ENCODE measurements around the gene CEBPA.
"Not testable (repeated sequence)": the region's sequence is repeated elsewhere in the genome, so short reads cannot be mapped to it uniquely, and the experiment has no call there.

CEBPA gene

DNA sequence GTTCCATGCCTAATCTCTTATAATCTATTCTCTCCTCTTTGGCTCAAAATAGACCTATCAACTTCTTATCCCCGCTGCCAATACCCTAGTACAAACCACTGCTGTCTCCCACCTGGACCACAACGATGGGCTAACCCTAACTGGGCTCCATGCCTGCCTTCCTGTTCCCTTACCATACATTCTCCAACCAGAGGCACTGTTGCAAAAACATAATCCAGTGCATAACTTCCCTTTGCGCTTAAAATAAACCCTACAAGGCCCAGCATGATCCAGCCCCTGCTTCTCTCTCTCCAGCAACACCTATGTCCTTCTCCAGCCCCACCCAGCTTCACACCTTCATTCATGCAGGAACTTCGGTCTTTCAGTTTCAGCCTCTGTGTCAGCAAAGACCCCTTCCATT is 27.4 kb upstream of the CEBPA start:
- DNase-seq, result peak; percentile 48
- in situ Hi-C loops (cut with MboI; ENCODE audit: low pct_unique_long_range_greater_than_20kb, low sequenced_read_pairs), result no loop called here

DNA sequence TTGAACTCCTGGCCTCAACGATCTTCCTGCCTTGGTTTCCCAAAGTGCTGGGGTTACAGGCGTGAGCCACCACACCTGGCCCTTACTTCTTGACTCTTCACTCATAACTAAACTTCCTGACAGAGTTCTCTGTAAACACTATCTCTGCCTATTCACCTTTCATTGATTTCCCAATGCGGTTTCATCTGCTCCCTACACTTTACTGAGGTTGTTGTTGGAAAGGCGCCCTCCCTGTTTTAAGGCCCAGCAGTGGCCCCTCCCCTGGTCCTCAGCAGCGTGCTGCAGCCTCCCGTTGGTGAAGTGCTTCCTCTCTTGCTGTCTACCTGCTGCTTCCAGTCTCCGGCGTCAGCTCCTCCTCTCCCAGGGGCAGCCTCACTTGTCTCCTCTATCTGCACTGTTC is 26.7 kb upstream of the CEBPA start:
- in situ Hi-C loops (cut with MboI; ENCODE audit: low pct_unique_long_range_greater_than_20kb, low sequenced_read_pairs), result no loop called here

DNA sequence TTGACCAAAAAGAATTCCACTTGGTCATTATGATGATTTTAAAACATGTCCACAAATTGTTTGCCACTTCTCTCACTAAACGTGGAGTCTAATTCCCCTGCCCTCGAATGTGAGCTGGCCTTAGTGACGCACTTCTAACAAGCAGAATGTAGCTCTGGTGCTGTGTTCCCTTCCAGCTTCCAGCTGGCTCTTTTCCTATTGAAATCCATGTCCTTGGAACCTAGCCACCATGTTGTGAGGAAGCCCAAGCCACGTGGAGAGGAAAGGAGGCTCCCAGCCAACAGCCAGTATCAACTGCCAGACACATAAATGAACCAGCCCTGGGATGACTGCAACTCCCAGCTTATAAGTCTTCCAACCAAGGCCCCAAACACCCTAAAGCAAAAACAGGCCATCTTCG is 23.6 kb upstream of the CEBPA start:
- no peak for DNase-seq
- in situ Hi-C loops (cut with MboI; ENCODE audit: low pct_unique_long_range_greater_than_20kb, low sequenced_read_pairs), result no loop called here

More for the DNA sequence above, 26.7 kb upstream of the CEBPA start:
- no peak for DNase-seq

DNA sequence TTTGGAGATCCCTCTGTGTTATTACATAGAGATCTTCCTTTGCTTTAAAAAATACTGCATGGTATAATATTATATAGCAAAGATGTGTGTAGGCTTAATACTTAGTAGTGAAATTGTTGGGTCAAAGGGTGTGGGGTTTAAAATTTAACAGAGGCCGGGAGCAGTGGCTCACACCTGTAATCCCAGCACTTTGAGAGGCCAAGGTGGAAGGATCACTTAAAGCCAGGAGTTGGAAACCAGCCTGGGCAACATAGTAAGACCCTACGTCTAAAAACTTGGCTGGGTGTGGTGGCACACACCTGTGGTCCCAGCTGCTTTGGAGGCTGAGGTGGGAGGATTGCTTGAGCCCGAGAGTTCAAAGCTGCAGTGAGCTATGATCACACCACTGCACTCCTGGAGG is 22.3 kb upstream of the CEBPA start:
- DNase-seq, result no peak
- in situ Hi-C loops (cut with MboI; ENCODE audit: low pct_unique_long_range_greater_than_20kb, low sequenced_read_pairs), result no loop called here

DNA sequence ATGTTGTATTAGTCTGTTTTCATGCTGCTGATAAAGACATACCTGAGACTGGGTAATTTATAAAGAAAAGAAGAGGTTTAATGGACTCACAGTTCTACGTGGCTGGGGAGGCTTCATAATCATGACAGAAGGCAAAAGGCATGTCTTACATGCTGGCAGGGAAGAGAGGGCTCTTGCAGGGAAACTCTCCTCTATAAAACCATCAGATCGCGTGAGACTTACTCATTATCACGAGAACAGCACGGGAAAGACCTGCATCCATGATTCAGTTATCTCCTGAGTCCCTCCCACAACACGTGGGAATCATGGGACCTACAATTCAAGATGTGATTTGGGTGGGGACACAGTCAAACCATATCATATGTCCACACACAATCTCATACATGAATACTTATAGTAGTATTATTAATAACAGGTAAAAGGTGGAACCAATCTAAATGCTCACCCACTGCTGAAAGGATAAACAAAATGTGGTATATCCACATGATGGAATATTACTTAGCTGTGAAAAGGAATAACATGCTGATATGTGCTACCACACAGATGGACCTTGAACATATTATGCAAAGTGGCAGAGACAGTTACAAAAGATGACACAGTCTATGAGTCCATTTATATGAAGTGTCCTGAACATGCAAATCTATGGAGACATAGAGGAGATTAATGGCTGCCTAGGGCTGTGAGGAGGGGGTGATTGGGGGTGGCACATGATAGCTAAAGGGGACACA is 20.9 kb upstream of the CEBPA start:
- no peak for DNase-seq
- in situ Hi-C loops (cut with MboI; ENCODE audit: low pct_unique_long_range_greater_than_20kb, low sequenced_read_pairs), result no loop called here

DNA sequence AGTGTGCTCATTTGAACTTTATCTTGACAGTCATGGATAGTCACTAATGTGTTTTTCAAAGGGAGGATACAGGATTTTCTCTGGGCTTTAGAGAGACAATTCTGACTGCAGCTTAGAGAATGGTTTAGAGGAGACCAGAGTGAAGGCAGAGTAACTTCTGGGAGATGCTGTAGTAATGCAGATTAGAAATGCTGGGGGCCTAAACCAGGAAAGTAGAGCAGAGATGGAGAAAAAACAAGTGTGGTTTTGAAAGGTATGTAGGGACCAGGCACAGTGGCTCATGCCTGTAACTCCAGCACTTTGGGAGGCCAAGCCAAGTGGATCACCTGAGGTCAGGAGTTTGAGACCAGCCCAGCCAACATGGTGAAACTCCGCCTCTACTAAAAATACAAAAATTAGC is 18.3 kb upstream of the CEBPA start:
- no peak for DNase-seq
- in situ Hi-C loops (cut with MboI; ENCODE audit: low pct_unique_long_range_greater_than_20kb, low sequenced_read_pairs), result no loop called here

DNA sequence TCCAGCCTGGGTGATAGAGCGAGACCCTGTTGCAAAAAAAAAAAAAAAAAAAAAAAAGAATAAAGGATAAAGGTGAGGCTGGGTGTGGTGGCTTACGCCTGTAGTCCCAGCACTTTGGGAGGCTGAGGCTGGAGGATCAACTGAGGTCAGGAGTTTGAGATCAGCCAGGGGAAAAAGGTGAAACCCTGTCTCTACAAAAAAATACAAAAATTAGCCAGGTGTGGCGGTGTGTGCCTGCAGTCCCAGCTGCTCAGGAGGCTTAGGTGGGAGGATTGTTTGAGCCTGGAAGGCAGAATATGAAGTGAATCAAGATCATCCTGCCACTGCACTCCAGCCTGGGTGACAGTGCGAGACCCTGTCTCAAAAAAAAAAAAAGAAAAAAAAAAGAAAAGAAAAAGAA is 15.7 kb upstream of the CEBPA start:
- in situ Hi-C loops (cut with MboI; ENCODE audit: low pct_unique_long_range_greater_than_20kb, low sequenced_read_pairs); DNase-seq: not testable (repeated sequence)

DNA sequence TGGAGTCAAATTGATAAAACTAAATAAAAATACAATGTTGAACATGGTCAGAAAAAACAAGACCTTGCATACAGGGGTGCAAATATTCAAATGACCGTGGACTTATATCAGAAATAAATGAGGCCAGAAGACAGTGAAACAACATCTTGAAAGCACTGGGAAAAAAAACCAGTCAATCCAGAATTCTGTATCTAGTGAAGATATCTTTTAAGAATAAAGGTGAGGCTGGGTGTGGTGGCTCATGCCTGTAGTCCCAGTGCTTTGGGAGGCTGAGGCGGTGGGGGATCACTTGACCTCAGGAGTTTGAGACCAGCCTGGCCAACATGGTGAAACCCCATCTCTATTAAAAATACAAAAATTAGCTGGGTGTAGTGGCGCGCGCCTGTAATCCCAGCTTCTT is 15.2 kb upstream of the CEBPA start:
- in situ Hi-C loops (cut with MboI; ENCODE audit: low pct_unique_long_range_greater_than_20kb, low sequenced_read_pairs), result no loop called here
- no peak for DNase-seq

DNA sequence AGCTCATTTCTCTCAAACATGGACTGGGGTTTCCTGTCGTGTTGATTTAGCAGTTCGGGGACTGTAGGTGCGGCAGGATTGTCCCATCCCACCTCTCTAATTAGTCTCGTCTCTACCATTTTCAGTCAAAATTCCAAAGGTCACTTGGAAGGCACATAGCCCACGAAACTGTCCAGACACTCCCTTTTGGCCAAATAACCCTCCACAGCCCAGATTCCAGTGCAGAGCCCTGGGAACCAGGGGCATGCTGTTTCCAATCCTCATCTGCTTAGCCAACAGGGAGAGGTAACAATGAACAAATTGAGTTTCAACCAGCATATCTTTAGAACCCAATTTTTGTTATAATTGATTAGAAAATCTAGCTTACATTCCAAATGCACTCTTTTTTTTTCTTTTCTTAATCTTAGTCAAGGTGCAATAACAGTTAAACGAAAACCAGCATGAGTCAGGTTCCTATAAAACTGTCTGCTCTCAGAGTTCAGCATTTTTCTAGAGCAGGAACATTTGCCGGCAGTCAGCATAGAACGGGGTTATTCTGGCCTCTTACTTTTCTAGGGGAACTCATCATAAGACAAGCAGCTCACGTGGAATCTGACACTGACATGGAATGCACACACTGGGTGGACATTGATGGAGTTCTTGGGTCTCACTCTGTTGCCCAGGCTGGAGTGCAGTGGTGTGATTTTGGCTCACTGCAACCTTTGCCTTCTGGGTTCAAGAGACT is 14.4 kb upstream of the CEBPA start:
- DNase-seq, result no peak
- in situ Hi-C loops (cut with MboI; ENCODE audit: low pct_unique_long_range_greater_than_20kb, low sequenced_read_pairs), result no loop called here

DNA sequence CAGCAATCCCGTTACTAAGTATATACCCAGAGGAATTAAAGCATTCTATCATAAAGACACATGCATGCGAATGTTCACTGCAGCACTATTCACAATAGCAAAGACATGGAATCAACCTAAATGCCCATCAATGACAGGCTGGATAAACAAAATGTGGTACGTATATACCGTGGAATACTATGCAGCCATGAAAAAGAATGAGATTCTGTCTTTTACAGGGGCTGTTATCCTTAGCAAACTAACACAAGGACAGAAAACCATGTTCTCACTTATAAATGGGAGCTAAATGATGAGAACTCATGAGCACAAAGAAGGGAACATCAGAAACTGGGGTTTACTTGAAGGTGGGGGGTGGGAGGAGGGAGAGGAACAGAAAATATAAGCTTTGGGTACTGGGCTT is 10.5 kb upstream of the CEBPA start:
- DNase-seq; in situ Hi-C loops (cut with MboI; ENCODE audit: low pct_unique_long_range_greater_than_20kb, low sequenced_read_pairs): not testable (repeated sequence)

DNA sequence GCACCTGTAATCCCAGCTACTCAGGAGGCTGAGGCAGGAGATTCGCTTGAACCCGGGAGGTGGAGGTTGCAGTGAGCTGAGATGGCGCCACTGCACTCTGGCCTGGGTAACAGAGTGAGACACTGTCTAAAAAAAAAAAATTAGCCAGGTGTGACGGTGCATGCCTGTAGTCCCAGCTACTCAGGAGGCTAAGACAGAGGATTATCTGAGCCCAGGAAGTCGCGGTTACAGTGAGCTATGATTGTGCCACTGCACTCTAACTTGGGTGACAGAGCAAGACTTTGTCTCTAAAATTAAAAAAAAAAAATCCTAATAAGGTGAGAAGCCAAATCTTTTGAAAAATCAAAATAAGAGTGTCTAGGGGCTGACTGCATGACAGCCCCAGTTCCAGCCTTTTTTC is 9.7 kb upstream of the CEBPA start:
- in situ Hi-C loops (cut with MboI; ENCODE audit: low pct_unique_long_range_greater_than_20kb, low sequenced_read_pairs), result no loop called here
- DNase-seq, result no peak

DNA sequence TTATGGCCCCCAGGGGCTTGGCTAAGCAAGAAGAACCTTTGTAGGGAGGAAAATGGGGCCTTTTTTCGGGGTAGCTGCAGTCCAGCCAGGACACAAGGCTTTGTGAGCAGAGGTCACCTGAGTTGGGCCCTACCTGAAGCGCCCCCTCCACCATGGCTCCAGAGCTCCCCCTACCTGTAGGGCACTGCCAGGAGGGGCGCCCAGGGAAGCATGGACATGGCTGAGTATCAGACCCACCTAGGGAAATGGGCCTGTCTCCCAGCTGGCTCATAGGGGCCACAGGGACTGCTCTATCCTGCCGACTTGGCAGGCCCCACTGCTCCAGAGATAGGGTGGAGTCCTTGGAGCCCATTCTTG is 9.0 kb upstream of the CEBPA start:
- in situ Hi-C loops (cut with MboI; ENCODE audit: low pct_unique_long_range_greater_than_20kb, low sequenced_read_pairs), result no loop called here
- no peak for DNase-seq

DNA sequence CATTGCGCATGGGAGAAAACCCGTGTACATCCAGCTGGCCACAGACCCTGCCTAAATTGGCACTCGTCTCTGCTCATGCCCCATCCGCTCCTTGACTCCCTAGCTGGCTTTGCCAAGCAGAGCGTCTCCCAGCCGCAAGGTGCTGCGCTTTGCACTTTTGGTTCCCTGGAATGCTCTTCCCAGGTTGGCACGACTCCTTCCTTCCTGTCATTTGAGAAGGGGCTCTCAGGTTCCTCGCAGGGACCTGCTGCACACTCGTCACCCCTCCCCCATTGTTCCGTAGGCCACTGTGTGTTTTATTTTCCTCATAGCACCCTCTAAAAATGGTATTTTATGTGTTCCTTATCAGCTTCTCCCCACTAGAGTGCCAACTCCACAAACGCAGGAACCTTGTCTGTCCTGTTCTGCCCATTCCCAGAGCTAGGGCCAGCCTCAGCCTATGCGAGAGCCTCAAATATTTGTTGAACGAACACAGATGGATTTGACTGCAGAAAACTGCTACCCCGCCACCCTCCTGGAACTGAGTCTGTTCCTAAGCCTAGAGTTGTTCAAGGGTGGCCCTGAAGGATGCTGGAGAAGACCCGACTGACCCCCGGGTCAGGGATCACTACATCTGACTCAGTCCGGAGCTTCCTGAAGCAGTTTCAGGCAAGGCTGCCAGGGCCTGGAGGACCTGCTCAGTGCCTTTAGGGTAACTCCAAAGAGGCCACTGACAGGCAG is 8.4 kb upstream of the CEBPA start:
- DNase-seq, result no peak
- in situ Hi-C loops (cut with MboI; ENCODE audit: low pct_unique_long_range_greater_than_20kb, low sequenced_read_pairs), result no loop called here

DNA sequence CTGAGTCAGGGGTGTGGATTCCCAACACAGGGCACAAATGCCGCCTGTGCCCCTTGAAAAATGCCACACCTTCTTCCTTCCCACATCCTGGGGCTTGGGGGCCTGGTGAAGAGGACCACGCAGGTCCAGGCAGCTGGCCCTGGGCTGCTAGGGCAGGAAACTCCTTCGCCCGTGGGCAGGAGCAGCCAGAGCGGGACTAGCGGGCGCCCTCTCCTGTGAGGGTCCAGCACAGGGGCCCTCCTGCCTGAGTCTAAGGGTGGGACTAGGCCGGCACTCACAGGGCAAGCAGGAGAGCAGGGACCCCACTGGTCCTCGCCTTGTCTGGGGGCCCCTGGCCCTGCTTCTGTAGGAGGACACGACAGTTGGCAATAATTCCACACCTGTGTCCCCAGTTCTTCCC is 7.5 kb upstream of the CEBPA start:
- in situ Hi-C loops (cut with MboI; ENCODE audit: low pct_unique_long_range_greater_than_20kb, low sequenced_read_pairs), result no loop called here
- no peak for DNase-seq

DNA sequence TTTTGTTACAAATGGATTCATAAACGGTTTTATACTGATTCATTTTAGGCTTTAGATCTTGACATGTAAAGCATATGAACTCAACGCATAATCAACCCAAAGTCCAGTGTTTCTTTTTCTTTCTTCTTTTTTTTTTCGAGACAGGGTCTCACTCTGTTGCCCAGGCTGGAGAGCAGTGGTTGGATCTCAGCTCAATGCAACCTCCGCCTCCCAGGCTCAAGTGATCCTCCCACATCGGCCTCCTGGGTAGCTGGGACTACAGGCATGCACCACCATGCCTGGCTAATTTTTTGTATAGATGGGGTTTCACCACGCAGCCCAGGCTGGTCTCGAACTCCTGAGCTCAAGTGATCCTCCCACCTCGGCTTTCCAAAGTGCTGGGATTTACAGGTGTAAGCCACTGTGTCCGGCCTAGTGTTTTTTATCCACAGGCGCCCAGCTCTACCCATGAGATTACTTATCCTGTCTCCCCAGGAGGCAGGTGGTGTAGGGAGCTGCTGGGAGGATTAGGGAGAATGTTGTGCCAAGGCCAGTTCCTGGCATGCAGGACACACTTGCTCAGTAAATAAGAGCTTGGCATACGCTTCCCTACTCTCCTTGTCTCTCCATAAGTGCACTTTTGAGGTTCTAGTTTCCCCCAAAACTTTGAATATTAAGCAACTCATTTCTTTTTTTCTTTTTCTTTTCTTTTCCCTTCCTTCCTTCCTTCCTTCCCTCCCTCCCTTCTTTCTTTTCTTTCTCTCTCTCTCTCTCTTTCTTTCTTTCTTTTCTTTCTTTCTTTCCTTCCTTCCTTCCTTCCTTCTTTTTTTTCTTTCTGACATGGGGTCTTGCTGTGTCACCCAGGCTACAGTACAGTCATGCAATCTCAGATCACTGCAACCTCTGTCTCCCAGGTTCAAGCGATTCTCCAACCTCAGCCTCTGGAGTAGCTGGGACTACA is 4.8 kb upstream of the CEBPA start:
- in situ Hi-C loops (cut with MboI; ENCODE audit: low pct_unique_long_range_greater_than_20kb, low sequenced_read_pairs), result no loop called here
- DNase-seq, result no peak

DNA sequence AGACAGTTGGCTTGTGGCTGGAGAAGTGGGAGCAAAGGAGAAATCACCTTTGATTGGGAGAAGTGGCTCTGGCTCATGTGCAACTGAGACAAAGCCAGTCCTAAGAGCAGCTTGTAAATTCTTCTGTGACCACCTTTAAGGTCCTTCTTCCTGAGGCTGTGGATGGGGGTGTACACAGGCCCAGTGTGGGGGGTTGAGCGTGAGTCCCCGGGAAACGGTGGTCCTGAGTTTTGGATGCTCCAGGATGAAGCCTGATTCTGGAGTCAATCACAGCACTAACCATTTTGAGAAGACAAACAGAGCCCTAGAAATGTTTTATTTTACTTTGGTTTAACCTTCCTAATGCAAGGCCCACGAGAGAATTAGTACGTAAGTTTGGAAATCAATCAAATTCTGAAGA is 3.9 kb upstream of the CEBPA start:
- in situ Hi-C loops (cut with MboI; ENCODE audit: low pct_unique_long_range_greater_than_20kb, low sequenced_read_pairs), result no loop called here
- no peak for DNase-seq

DNA sequence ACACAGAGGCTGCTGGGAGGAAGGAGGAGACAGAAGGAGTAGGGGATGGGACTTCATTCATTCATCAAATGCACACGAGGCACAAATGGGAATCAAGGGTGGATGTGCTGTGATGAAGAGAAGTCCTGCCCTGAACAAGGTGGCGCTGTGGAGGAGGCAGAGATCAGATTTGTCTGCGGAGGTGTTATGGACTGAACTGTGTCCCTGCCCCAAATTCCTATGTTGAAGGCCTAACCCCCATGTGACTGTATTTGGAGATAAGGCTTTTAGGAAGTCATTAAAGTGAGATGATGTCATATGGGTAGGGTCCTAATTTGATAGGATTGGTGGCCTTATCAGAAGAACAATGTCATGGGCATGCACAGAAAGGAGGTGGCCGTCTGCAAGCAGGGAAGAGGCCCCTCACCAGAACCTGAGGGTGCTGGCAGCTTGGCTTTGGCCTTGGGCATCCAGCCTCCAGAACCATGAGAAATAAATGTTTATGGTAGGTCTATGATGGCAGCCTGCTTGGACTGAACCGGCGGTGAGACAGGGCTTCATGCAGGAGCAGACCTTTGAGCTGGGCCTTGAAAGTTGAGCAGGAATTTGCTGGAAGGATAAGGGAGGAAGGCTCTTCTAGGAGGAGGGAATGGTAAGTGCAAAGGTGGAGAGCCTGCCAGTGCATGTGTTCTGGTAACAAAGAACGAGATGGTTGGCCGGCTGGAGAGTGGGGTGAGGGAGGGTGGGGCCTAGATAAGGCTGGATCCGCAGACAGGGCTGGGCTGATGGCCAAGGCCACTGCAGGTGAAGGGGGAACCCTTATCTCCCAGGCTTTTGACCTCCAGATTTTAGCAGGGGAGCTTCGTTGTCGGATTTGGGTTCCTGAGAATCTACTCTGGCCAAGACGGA is 2.7 kb upstream of the CEBPA start:
- DNase-seq, result peak; percentile 59
- in situ Hi-C loops (cut with MboI; ENCODE audit: low pct_unique_long_range_greater_than_20kb, low sequenced_read_pairs), result no loop called here

DNA sequence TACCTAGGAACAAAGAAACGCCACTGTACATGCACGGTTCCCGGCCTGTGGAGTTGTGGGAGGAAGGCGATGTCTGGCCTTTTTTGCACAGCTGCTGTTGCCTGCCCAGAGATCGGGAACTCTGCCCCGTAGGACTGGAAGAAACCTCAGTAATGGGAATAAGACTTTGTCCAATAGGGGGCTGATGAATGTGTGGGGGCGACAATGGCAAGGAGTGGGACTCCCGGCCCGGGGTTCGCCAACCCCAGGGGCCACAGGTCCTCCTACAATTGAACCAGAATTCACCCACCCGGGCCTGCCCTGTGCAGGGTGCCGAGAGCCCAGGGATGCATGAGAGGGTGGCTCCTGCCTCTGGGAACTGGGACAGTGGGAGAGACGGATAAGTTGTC is 2.0 kb upstream of the CEBPA start:
- no peak for DNase-seq
- in situ Hi-C loops (cut with MboI; ENCODE audit: low pct_unique_long_range_greater_than_20kb, low sequenced_read_pairs), result no loop called here
